IPS-NIHi11 (cell line): ENCODE data around the gene FBXW8.

Source experiments
- DNase-seq: peaks from one replicate; pipeline ENCODE4 v3.0.0; 2012; ENCODE audit warnings: mixed read lengths, low spot score

Gene FBXW8

DNA sequence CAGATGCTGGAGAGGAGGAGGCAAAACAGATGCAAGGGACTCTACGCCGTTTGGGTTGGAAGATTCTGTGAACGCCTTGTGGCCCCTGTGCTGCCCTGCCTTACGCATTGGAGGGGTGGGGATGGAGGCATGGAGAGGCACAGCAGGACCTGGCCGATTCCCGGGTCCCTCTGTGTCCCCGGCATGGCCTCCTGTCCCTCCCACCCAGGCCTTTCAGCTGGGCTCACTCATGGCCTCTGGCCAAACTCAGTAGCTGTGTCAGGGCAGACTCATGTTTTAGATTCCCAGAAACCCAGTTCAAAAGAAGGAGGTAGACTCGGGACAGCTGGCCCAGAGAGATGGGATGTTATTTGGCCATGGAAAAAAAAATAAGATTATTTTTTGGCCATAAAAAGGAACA lies 148.4 kb downstream of the FBXW8 start:
- no peak for DNase-seq

DNA sequence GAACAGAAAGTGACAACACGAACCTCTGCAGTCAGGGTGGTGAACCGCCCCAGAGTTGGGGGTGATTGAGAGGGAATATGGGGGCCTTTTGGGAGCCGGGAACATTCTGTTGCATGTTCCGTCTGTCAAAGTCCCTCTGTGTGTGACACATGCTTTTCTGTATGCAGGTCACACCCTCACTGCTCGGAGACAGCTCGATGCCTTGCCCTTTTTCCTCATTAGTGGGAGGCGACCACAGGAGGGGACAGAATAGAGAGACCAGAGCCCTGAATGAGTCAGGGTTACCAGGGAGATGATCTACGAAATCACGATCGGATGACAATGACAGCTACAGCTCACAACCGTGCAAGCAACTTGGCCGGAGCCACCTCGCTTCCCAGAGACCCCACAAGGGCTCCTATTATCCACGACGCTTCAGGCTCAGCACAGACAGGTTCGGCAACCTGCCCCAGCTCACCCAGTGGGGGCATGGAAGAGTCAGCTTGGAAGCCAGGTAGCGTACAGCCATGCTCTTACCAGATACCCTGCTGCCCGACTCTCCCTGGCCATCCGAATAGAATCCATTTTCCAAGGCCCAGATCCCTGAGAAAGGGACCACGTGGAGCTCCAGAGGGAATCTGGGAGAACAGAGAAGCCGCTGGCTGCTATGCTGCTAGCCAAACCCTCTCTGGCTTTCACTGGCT lies 149.6 kb downstream of the FBXW8 start:
- no peak for DNase-seq

DNA sequence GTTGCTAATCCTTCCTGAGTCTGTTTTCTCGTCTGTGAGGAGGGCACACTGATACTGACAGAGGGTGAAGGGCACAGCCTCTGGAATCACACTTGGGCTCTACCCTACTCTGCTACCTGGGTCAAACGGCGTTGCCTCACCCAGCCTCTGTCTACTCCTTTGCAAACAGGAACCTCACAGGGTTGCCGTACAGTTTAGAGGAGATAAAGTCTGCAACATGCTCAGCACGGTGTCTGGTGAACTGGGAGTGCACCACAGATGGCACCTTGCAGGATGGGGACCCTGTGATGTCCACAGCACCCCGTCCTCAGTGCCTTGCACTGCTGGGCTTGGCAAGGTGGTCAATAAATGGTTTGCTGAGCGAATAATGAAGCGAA lies 150.2 kb downstream of the FBXW8 start:
- DNase-seq, result no peak

DNA sequence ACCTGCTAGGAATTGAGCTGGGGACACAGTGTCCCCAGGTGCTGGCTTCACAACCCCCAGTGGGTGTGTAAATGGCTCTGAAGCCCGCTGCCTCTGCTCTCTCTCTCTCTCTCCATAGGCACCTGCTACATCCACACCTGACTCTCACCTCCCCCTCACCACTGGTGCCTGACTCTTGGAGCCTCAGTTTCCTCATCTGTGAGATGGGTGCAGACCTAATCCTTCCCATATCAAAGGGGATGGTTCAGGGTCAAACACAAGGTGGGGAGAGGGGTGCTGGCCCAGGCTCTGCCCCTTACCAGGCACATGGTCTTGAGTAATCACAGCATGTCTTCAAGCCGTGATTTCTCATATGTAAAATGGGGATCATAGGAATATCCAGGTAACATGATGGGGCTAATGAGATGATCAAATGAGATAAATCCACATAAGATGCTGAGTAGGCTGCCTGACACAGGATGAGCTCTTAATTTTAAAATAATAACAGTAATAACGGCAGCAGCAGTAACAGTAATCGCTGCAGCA lies 150.9 kb downstream of the FBXW8 start:
- no peak for DNase-seq

DNA sequence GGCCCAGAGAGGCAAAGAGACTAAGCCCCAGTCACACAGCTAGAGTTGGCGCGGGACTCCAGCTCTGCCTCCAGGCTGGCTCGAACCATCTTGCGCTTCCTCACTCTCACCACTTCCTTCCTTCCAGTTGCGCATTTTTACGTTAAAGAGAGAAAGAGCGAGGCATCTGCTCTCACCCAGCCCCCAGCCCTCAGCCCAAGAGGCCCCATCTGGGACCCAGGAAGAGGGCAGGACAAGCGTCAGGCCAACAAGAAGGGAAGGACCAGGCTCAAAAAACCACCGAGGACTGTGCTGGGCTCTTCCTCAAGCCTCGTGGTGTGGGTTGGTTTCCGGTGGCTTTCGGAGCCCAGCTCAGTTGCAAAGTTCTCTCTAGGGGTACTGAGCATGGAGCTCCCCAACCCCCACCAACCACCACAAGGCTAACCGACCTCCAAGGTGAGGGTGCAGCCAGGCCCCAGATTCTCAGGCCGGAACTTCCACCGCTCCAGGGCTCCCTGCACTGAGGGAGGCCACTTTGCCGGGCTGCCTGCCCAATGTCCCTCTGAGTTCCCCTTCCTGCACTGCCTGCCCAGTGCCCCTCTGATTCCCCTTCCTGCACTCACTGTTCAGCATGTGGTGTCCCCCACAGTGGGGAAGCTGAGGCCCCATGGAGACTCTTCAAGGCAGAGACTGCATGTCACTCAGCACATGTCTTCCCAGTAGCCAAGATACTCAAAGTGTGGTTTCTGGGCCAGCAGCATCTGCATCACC lies 152.6 kb downstream of the FBXW8 start:
- DNase-seq, result no peak

DNA sequence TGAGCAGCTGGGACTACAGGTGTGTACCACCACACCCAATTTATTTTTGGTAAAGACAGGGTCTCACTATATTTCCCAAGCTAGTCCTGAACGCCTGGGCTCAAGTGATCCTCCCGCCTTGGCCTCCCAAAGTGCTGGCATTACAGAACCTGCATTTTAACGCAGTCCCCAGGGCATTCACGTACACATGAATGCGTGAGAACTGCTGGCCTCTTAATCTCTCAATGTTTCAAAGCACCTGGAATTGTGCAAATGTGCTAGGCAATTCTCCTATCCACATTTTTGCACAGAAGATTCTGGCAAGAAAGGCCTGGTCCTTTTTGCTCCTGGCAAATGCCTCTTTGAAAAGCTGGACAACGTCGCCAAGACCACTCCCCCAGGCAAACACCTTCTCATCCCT lies 153.3 kb downstream of the FBXW8 start:
- no peak for DNase-seq

DNA sequence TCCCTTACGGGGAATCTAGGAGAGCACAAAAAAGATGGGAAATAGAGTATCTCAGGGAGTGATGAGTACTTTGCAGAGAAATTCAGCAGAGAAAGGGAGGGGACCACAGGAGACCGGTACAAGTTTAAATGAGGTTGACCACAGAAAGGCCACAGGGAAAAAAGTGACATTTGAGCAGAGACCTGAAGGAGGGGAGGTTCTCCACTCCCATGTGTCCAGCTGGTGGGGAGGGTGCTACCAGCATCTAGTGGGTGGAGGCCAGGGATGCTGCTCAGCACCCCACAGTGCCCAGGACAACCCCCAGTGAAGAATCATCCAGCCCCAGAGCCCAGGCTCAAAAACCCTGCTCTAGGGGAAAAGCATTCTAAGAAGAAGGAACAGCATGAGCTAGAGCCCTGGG lies 153.8 kb downstream of the FBXW8 start:
- no peak for DNase-seq

DNA sequence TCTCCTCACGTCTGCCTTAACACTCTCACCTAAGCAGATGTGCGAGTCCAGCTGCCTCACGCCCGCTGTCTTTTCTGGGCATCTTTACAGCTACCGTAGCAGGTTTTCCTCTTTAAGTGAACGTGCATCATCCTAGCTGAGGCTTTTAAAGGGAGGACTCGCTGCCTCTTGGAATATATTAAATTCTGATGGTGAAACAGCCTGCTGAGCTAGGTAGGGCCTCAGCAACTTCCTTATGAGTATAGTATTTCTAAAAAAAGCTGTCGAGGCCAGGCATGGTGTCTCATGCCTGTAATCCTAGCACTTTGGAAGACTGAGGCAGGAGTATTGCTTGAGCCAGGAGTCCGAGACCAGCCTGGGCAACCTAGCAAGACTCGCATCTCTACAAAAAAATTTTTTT lies 156.3 kb downstream of the FBXW8 start:
- no peak for DNase-seq

DNA sequence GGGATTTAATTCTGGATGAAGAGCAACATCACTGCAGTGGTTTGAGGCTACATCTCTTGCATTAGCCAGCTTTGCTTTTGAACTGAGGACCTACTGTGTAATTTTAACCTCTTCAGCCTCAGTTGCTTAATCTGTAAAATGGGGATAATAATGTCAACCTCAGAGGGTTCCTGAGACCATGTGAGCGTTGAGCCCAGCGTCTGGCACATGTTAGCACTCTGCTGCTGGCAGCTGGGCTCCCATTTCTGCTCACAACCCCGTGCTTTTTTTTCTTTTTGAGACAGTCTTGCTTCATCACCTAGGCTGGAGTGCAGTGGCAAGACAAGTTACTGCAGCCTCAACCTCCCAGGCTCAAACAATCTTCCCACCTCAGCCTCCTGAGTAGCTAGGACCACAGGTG lies 156.9 kb downstream of the FBXW8 start:
- no peak for DNase-seq

DNA sequence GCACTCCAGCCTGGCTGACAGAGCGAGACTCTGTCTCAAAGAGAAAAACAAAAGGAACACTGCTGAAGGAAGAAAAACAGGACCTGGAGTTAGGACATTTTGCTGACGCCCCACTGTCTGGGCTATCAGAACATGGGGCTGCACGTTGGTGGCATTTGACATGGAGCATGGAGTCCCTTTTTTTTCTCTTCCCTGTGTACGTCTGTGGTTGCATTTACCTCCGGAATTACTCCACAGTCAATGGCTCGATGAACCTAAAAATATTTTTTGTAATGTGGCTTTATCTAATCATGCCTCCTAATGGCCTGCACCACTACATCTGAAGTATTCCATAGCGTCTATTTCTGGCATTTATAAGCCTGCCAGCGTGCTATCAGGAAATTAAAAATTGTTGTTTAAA lies 157.7 kb downstream of the FBXW8 start:
- no peak for DNase-seq

DNA sequence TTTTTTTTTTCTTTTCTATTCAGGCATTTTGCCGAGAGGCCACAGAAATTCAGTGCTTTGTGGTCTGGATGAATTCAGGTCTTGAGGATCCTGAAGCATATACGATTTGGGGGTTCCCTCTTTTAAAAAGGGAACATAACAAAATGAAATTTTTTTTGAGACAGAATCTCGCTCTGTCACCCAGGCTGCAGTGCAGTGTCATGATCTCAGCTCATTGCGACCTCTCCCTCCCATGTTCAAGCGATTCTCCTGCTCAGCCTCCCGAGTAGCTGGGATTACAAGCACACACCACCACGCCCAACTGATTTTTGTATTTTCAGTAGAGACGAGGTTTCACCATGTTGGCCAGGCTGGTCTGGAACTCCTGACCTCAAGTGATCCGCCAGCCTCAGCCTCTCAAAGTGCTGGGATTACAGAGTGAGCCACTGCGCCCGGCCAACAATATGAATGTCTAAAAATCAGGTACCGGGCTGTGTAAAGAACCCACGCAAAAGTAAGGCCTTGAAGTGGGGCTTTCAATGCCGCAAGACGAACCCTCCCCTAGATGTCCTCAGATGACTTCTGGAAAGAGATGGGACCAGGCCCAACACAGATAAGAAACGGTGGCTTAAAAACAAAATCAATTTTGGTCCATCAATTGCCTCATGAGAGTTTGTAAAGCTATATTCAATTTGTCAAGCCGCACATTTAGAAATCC lies 158.5 kb downstream of the FBXW8 start:
- DNase-seq, result no peak

DNA sequence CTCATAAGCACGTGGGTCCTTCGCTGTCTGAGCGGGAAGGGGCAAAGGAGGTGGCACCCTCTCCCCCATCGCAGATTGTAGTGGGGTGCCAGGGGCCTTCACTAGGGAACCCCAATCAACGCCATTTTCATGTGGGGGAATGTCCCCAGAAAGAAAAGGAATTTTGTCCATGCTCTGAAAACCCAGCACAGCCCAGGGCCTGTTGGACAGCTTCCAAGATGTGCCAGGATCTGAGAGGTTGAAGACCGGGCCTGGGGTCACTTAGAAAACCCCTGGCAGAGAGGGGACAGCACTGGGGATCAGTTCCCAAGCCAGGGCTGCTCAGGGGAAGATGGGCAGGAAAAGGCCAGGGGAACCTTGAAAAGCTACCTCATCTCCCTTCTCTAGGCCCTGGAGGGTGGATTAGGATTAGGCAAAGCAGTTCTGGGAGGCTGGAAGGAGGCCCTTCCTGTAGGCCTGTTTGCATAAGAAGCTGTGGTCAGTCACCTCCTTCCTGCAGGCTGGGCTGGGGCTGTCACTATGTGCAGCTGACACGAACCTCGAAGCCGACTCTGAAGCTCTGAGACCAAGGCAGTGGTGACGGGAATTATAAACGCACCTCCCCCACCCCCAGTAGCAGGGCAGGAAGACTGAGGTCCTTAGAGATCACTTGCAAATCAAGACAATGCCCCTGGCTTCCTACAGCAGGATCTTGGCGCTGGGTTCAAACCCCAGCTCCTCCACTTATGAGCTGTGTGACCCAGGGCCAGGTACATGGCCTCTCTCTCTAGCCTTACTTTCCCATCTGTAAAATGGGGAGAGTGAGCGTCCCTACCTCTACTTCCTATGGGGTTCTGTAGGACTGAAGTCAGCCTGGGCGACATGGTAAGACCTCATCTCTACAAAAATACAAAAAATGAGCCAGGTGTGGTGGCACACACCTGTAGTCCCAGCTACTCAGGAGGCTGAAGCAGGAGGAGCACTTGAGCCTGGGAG lies 159.5 kb downstream of the FBXW8 start:
- DNase-seq, result no peak

DNA sequence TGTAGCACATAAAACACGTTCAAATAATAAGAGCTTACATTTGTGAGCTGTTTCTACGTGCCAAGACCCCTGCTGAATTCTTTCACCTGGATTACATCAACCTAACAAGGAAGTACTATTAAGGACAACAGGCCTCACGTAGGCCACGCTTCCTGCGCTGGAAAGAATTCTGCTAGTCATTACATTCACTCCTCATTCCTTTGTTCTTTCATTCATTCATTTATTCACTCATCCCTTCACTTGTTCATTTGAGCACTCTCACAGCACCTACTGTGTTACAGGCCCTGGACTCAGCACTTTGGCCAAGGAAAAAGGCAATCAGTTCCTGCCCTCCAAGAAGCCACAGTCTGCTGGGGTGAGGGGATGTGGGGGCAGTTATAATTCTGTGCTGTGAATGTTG lies 160.3 kb downstream of the FBXW8 start:
- no peak for DNase-seq

DNA sequence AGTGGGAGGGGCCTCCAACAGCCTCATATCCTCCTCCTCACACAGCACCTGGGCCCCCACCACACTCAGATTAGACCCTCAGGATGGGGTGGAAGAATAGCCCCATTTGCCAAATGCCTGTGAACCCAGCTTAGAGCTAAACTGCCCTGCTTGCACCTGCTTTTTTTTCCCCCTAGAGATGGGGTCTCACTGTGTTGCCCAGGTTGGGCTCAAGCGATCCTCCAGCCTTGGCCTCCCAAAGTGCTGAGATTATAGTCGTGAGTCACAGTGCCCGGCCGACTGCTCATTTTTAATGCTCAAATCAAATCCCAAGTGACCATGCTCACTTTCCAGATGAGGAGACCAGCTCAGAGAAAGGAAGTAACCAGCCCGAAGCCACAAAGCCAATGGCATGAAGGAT lies 161.4 kb downstream of the FBXW8 start:
- DNase-seq, result no peak

DNA sequence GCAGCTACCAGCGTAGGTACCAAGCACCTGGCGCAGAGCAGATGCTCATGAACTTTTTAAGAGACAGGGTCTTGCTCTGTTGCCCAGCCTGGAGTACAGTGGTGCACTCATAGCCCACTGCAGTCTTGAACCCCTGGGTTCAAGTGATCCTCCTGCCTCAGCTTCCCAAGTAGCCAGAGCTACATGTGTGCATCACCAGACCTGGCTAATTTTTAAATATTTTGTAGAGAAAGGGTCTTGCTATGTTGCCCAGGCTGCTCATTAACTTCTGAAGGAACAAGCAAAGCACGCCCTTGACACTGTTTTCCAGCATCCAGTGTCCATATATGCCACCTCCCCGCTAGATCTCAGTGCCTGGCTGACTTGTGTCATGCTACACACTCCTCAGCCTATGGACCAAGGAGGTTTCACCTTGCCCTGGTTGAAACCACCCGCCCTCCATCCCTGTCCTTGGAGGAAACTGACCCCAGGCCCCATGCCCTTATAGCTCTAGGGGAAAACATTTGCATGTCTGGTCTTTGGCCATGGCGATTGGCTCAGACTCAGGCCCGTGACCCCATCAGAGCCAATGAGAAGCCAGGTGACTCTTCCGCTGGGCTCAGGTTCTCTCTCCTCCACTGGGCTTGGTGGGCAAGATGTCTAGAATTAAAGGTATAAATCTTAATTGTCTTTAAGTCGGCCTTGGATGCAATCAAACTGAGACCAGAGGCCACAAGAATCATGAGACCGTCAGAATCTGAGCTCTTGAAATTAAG lies 162.2 kb downstream of the FBXW8 start:
- peak; percentile 56 for DNase-seq

DNA sequence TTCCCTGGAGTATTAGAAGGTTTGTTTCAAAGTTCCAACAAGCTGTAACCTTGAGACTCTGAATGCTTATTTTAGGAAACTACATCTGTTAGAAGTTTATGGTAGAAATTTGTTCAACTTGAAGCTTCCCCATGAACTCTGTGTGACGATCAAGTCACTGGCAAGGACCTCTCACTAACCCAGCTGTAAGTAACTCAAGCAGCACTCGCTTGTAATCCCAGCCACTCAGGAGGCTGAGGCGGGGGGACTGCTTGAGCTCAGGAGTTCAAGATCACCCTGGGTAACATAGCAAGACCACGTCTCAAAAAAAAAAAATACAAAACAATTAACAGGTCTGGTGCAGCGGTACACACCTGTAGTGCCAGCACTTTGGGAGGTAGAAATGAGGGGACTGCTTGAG lies 162.9 kb downstream of the FBXW8 start:
- DNase-seq, result no peak

DNA sequence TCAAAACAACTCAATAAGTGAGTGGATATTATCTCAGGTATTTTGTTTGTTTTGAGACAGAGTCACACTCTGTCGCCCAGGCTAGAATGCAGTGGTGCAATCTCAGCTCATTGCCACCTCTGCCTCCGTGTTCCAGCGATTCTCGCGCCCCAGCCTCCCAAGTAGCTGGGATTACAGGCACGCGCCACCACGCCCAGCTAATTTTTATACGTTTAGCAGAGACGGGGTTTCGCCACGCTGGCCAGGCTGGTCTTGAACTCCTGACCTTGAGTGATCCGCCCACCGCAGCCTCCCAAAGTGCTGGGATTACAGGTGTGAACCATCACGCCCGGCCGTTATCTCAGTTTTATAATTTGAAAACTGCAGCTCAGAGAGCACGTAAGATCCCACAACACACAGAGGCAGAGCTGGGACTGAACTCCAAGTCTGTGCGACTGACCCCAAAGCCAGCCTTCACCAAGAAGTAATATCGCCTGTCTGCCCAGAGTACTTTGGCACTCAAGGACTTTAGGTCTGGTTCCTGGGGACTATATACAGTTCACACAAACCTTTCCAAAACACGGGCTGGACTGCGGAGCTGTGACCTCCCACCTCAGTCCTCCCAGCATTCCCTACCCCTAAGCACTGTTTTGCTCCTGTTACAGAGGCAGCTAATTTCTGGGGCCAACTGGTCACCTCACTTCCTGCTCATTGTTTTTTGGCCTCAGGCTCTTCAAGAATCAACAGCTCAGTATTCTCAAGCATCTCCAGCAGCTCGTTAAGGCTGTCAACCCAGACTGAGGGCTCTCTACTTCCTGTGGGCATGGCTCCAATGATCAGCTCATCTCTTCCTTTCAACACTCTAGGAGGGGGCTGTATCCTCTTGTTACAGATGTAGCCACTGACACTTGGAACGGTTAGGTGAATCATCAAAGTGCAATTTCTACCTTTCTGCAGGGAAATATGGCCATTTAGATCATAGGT lies 165.9 kb downstream of the FBXW8 start:
- DNase-seq, result no peak

DNA sequence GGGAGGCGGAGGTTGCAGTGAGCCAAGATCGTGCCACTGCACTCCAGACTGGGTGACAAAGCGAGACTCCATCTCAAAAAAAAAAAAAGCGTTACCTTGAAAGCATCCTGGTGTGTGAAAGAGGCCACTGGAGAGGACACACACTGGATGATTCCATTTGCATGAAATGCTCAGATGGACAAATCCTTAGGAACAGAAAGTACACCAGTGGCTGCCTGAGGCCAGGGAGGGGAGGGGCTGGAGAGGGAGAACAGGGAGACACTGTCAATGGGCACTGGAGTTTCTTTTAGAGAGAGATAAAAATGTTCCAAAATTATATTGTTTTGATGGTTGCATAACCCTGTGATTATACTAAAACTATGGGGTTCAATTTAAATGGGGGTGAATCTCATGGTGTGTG lies 168.7 kb downstream of the FBXW8 start:
- no peak for DNase-seq

DNA sequence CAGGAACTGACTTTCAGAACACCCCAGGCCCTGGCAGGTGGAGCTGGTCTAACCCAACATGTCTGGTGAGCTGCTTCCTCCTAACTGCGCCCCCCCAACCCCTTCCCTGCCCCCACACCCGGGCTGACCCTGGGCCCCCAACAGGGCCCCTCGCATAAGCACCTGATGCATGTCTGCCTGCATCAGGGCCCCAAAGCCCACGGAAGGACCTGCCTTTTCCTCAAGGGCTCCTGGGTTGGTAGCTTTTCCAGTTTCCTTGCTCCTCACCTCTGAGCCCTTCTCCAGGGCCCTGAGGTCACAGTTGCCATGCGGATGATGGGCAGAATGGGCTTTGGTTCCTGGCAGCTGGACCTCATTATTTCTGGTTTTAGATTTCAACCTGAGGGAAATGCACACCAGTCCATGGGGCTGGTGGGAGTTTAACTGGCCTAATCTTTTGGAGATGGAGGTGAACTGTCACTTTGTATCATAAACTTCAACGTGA lies 170.0 kb downstream of the FBXW8 start:
- DNase-seq, result no peak
